ENCODE data around the gene GRIK3.
A peak's percentile ranks its signal among the peaks of the same experiment; 100 is the strongest.
"Not testable (repeated sequence)": the region's sequence is repeated elsewhere in the genome, so short reads cannot be mapped to it uniquely, and the experiment has no call there.

The GRIK3 gene

DNA sequence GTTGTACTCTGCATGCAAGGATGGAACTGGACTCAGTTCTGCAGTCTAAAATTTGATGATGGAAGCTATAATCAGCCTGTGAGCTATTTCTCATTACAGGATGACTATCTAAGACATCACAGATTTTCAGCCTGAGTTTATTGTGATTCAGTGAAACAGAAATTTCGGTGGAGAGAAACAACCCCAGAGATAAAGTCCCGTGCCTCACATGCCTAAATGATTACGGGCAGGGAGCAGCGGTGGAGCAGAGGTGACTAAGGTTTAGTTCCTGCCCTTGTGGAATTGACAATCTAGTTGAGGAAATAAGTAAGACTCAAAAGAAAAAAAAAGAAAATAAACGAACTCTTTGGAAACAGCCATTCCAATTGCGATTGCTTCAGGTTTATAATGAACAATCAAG, 96.9 kb downstream of the GRIK3 start:
- no peak for DNase-seq

- DNase-seq: no peak
These were observed 100.3 kb downstream of the GRIK3 start for GRCh38 chr1:36934061-36934460.

DNA sequence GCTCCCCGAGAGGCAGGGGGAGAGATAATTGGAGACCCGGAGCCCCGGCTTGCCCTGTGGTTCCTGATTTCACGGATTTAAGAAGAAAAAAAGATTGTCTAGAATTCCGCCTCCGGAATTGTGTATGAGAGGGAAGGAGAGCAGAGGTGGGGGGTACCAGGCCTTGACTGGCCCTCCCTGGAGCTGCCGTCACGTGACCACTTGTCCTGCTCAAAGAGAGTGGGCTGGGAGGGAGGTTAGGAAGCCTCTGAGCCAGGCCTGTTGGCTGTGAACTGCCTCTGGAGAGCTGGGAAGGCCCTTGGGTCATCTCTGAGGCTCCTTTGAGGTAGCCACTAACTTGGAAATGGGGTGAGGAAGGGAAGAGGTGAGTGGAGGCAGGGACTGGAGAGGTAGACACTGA, 106.5 kb downstream of the GRIK3 start:
- DNase-seq: no peak

- DNase-seq: no peak
These were observed 109.1 kb downstream of the GRIK3 start for GRCh38 chr1:36925251-36925650.

DNA sequence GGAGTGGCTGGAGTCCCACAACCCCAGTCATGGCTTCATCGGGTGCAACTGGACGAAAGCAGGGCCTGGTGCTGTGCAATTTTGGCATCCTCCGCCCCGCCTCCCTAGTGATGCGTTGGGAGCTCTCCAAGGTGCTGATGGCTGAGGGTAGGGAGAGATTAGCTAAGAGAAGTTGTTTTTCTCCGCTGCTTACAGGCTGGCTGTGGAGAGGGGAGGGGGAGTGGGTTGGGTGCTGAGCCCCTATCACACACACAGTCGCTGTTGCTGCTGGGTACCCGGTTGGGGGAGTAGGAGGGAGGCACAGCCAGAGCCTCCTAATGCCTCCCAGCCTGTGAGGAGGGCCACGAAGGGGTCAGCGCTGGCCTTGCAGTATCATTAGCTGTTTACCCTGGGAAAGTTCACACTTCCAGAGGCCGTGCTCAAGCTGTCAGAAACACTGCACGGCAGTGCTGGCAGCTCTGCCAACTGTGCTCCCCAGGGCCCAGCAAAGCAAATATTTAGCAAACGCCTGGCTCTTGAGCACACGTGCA, 110.0 kb downstream of the GRIK3 start:
- peak; percentile 83 for DNase-seq

DNA sequence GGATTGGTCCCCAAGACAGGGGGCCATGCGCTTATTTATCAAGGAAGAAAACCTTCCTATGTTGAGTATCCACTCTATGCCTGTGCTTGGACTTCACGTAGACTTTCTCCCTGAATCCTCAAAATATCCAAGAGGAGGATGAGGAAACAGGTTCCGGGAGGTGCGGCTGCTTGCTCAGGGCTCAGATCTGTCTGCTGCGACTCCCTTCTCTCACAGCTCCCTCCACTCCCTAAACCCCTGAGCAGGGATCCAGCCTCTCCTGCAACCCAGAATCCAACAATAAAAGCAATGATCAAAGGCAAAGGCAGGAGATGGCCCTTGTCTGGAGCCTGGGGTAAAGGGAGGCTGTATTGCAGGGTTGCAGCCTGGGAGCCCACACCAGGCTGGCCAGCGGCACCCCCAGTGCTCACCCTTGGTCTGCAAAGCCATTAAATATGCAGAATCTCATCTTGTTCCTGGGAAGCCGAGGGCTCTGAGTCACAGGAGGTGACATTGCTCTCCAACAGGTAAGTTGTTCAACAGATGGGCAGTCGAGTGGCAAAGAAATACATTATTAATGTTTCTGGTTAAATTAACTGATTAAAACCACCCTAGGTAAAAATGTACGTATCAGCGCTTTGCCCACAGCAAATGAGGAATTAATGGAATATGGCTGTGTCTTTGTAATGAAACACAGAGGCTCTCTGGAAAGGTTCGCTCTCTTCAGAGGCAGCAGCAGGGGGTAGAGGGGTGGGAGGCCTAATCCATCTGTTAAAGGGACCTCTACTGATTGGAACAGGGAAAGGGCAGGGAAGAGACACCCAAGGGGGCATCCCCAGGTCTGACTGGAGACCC, 111.5 kb downstream of the GRIK3 start:
- no peak for DNase-seq

- no peak for DNase-seq
These were observed 112.2 kb downstream of the GRIK3 start for GRCh38 chr1:36922071-36922470.

DNA sequence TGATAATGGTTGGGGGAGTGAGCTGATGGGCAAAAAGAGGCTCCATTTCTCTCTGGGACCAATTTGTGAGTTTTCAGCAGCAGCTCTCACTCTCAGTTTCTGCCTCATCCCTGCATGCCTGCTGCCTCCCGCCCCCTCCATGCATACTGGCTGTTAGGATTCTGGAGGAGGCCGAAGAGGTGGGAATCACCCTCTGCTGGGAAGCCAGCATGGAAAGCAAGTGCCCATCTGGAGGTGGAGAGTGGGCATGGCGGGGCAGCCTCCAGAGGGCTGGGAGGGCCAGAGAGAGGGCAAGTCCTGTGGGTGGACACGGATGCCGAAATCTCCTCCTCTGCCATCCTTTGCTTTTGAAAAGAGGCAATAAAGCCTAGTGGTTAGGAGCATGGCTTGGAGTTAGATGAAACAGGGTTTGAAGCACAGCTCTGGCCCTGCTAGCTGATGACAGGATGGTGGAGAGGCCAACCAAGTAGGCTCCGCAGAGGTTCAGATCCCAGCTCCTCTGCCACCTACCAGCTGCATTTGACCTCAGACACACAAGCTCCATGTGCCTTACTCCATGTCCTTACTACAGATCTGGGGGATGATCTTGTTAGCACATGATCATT, 113.4 kb downstream of the GRIK3 start:
- DNase-seq: no peak

GRCh38 chr1:36920371-36920770, 113.9 kb downstream of the GRIK3 start:
- DNase-seq: no peak

DNA sequence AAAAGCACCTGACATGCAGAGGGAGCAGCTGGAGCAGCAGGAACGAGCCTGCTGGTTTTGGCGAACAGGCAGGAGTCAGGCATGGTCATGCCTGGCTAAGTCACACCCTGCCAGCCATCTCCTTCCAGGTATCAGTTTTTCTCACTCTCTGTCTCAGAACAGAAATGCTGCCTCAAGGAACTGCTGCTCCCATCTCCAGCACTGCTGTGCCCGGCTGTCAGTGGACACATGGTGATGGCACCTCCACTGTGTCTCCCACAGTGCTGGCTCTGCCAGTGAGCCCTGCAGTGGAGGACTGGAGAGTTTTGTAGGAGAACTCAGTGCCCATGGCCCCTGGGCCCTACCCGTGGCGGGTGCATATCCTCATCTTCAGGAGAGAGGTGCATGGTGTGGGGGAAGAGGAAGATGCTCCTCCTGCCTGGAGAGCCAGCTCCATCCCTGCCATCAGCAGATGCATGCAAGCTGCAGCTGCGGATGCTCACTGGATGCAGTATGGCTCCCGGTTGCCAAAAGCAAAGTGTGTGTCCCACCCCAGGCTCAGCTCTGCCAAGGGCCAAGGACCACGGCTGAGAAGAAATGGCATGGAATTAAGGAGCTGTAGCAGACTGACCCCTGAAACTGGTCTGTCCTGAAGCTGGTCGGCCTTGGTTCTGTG, 114.7 kb downstream of the GRIK3 start:
- DNase-seq: peak; percentile 28

GRCh38 chr1:36918604-36919003, 115.7 kb downstream of the GRIK3 start:
- DNase-seq: no peak

GRCh38 chr1:36916542-36916941, 117.8 kb downstream of the GRIK3 start:
- not testable (repeated sequence) for DNase-seq

DNA sequence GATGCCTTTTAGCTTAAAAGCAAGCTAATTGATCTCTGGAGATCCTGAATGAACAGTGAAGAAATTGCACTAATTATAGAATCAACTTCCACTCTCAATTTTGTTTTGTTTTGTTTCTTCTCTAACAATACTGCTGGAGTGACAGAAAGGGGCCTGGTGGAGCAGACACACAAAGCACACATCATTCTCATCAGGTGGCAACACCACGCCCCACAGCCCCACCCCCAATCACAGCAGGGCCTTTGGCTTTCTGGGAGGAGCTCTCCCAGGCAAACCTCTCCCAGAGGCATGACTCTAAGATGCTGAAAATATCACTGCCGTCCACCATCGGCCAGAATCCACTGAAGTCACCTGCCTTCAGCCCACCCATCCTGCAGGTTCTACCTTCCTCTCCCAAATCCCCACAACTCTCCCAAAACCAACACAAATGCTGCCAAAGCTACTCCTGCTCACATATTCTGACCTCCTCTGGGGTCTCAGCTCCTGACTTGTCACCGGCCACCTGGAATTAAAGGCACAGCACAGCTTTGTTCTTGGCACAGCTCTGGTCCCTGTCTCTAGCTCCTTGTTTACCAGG, 120.7 kb downstream of the GRIK3 start:
- peak; percentile 9 for DNase-seq

DNA sequence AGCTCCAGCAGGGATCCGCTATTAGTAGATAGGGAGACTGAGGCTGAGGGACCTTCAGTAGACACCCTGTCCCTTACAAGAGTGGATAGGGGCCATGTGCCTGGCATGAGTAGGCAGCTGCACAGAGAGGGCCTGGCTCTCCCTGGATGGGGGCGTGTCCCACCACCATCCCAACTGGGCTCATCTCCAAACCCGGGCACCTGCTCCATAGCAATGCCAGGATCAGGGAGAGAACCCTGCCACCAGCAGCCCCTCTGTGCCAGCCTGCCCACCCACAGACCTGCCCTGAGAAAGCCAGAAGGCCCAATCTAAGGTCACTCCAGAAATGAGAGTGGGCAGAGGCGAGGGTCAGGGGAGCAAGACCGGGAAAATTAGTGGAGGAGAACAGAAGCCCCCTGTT, 121.3 kb downstream of the GRIK3 start:
- DNase-seq: no peak

DNA sequence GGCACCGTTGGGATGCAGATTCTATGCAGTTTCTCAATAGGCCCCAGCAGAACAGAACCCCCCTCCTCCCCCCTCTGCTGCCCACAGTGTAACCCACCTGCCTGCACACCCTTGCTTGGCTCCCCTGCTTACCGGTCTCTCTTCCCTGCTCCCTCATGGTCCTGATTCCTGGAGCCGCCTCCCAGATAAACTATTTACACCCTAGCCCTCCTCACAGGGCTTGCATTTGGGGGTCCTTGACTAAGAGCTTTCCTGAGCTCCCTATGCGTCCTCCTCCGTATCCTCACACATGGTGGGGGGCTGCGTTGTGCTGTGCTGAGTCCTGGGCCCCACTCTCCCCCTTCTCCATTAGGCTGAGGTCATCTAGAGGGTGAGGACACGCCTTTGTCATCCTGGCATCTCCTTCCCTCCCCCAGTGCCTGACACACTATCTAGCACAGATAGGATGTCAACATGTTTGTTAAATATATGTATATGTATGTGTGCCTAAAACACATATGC, 121.9 kb downstream of the GRIK3 start:
- DNase-seq: no peak

DNA sequence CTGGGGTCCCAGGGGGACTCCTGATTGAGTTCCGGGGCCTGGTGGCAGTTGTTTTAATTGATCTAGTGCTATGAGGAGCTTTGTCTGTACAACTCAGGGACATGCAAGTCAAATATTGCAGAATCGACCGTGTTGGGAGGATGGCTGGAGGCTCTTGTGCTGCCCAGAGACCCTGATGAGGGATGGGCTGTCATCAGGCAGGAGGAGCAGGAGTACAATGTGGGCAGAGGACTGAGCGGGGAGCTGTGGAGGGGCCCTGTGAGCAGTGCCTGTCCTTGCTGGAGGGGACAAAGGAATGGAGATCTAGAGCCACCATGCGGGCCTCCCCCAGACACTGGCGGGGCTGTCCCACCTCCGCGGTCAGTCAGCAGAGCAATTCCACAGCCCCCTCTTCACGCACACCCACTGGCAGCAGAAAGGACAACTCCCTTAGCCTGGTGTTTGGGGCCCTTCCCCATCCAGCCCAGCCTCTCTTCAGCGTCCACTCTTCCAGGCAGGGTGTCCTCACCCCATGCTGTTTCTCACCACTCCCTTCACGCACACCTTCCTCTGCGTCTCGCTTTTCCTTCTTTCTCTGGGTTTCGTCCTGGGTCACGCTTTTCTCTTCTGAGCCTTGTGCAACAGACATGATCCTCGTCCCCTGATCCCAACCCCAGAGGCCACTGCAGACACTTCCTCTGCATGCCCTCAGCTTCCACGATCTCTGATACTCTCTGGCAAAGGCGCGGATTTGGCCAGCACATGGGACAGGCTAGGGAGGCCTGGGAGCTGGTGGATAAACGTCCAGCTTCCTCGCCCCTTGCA, 122.6 kb downstream of the GRIK3 start:
- DNase-seq: no peak

DNA sequence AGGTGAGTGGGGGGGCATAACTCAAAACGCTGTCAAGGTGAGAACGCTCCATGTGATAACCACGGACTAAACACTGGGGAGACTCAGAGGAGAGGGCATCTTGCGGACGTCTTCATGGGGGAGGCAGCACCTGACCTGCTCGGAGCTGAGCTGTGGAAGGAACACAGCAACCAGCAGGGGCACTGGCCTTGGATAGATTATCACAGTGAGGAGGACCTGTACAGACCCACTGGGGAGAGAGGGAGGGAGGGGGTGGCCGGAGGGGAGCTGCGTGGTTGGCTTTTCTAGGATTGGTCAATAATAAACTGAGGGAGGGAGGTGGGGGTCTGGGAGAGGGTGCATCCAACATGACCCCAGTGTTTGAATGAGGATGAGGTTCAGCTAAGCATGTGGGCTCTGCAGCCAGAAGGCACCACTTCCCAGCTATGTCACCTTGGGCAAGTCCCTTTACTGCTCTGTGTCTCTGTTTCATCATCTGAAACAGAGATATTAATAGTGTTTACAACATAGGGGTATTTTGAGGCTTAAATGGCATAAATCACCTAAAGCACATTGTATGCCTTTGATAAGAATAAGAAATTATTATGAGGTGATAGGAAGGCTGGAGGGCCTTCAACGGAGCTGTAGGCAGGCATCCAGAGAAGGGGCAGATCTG, 123.3 kb downstream of the GRIK3 start:
- no peak for DNase-seq

GRCh38 chr1:36909946-36910725, 124.2 kb downstream of the GRIK3 start:
- no peak for DNase-seq

- not testable (repeated sequence) for DNase-seq
These were observed 125.0 kb downstream of the GRIK3 start for GRCh38 chr1:36909359-36909758.

DNA sequence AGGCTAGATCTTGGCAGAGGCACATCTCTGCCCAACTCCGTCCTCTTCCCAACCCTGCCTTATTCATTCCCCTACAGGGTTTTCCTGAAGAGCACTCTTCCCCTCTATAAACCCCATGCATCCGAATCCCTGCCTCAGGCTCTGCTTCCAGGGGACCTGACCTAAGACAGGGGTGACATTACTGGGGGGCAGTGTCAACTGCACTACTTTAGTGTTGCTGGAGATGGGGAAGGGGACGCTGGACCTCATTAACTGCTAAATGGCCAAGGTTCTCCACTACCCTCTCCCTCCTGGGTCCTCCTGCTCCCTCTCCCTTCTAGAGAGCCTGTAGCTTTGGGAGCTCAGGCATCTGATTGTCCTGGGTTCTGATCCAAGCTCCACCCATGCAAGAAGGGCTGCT, 126.2 kb downstream of the GRIK3 start:
- DNase-seq: no peak

DNA sequence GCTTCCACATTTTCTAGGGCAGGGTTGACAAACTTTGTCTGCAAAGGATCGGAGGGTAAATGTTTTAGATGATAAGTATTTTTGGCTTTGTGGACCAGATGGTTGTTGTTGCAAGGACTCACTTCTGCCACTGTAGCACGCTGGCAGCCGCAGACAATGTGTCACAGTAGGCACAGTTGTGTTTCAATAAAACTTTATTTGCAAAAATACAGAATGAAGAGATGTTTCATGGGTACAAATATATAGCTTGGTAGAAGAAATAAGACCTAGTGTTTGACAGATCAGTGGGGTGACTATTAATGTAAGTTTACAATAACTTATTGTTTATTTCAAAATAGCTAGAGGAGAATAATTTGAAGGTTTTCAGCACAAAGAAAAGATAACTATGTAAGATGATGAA, 127.8 kb downstream of the GRIK3 start:
- no peak for DNase-seq

Data from NCI-H2171 (cell line).